Astrocyte (in vitro differentiated cells and primary cell): Measurements from ENCODE around the gene LORICRIN.

Experiments
- CTCF ChIP-seq: IDR thresholded peaks from 2 replicates; pipeline ENCODE4 v1.5.1; 2011; ENCODE audit warnings: low read depth, mild to moderate bottlenecking, inconsistent platforms, low read length, moderate library complexity; ENCODE audit not compliant: insufficient read depth
- EZH2 ChIP-seq: IDR thresholded peaks from 2 replicates; pipeline ENCODE4 v1.6.1; 2012; ENCODE audit warnings: mild to moderate bottlenecking, low read length, inconsistent platforms; ENCODE audit not compliant: insufficient read depth

GRCh38 chr1:153251087-153251486, 8.4 kb upstream of the LORICRIN start:
- TF ChIP-seq CTCF (no peak), EZH2 (no peak)
